Karpas-422 (cell line): ENCODE results near the gene COQ8A. TPM values are rescaled to one million over a fixed set of nuclear protein-coding genes. Genes with fewer than 3 reads are reported as not detected.

Experiments used
- DNase-seq: peaks from one replicate; pipeline ENCODE4 v3.0.0-alpha.2; 2015
- H2AFZ ChIP-seq: fragments of 200-600 bp; sonication (generic); 2 replicates; pipeline ENCODE4 v1.6.1; 2014; ENCODE audit warnings: antibody characterized with exemption, low read length, mixed read lengths
- H3K27ac ChIP-seq: fragments of 200-600 bp; sonication (generic); 2 replicates; pipeline ENCODE4 v1.5.1; 2014; ENCODE audit warnings: mild to moderate bottlenecking, low read length, moderate library complexity
- H3K27me3 ChIP-seq: fragments of 200-600 bp; sonication (generic); 2 replicates; pipeline ENCODE4 v1.6.1; 2014; ENCODE audit warnings: low read length, mixed read lengths
- H3K36me3 ChIP-seq: fragments of 200-600 bp; sonication (generic); 2 replicates; pipeline ENCODE4 v1.6.1; 2014; ENCODE audit warnings: low read length, mixed read lengths; ENCODE audit not compliant: insufficient read depth
- H3K4me1 ChIP-seq: fragments of 200-600 bp; sonication (generic); 2 replicates; pipeline ENCODE4 v1.6.1; 2014; ENCODE audit warnings: mild to moderate bottlenecking, low read length, mixed read lengths
- H3K4me2 ChIP-seq: fragments of 200-600 bp; sonication (generic); 2 replicates; pipeline ENCODE4 v1.6.1; 2014; ENCODE audit warnings: low read length, low read depth, mild to moderate bottlenecking; ENCODE audit not compliant: poor library complexity, severe bottlenecking
- H3K4me3 ChIP-seq: fragments of 200-600 bp; sonication (generic); 2 replicates; pipeline ENCODE4 v1.5.1; 2014; ENCODE audit warnings: mild to moderate bottlenecking, antibody characterized with exemption, low read length, mixed read lengths
- H3K79me2 ChIP-seq: fragments of 200-600 bp; sonication (generic); 2 replicates; pipeline ENCODE4 v1.6.1; 2014; ENCODE audit warnings: mild to moderate bottlenecking, low read length, mixed read lengths
- H3K9ac ChIP-seq: fragments of 200-600 bp; sonication (generic); 2 replicates; pipeline ENCODE4 v1.6.0; 2014; ENCODE audit warnings: low read length
- H3K9me2 ChIP-seq: fragments of 200-600 bp; sonication (generic), shearing (Covaris generic); replicated peaks from 2 replicates; pipeline ENCODE4 v1.6.0; 2014; ENCODE audit warnings: mild to moderate bottlenecking, low read length, moderate library complexity; ENCODE audit not compliant: insufficient read depth
- H3K9me3 ChIP-seq: fragments of 300-700, 200-600 bp; sonication (generic); 2 replicates; pipeline ENCODE4 v1.6.1; 2014; ENCODE audit warnings: low read length, mixed read lengths
- H4K20me1 ChIP-seq: fragments of 200-600 bp; sonication (generic); 2 replicates; pipeline ENCODE4 v1.6.1; 2014; ENCODE audit warnings: mild to moderate bottlenecking, antibody characterized with exemption, low read length, low read depth; ENCODE audit not compliant: insufficient read depth
- total RNA-seq: library from RNA; depleted of rRNA; stranded (reverse); fragments of >200 nt; shearing (Covaris generic); gene quantifications from 2 replicates; pipeline ENCODE4 v1.2.3, GENCODE V29; 2014; ENCODE audit warnings: low replicate concordance

The COQ8A gene
- total RNA-seq, 1 experiment from 2014 or later, result 12.7 TPM

- DNase-seq, result no peak
- no peaks in the 10 kb centered on the region; the same call in 1 of the 2 replicates for H3K4me1 ChIP-seq
- H4K20me1 ChIP-seq, result no peaks in the 10 kb centered on the region
- no peak overlapping the region for H2AFZ ChIP-seq
- H3K27me3 ChIP-seq, result no peaks in the 10 kb centered on the region
- H3K79me2 ChIP-seq, result no peaks in the 10 kb centered on the region
- H3K36me3 ChIP-seq, result no peaks in the 10 kb centered on the region
- no peaks in the 10 kb centered on the region for H3K9me2 ChIP-seq
- H3K27ac ChIP-seq, result no peak overlapping the region
- H3K9me3 ChIP-seq, result no peaks in the 10 kb centered on the region
- no peak overlapping the region for H3K9ac ChIP-seq
- no peak overlapping the region for H3K4me2 ChIP-seq
- H3K4me3 ChIP-seq, result no peak overlapping the region
Observed at GRCh38 chr1:226973898-226974543, 33.9 kb downstream of the COQ8A start.

GRCh38 chr1:226974544-226975258 lies 34.6 kb downstream of the COQ8A start:
- no peak overlapping the region for H2AFZ ChIP-seq

GRCh38 chr1:226975259-226976250 lies 35.5 kb downstream of the COQ8A start:
- no peak overlapping the region for H2AFZ ChIP-seq
- no peak overlapping the region for H3K9ac ChIP-seq
- no peaks in the 10 kb centered on the region for H3K9me2 ChIP-seq
- DNase-seq, result no peak
- no peaks in the 10 kb centered on the region for H3K36me3 ChIP-seq
- no peak overlapping the region for H3K27ac ChIP-seq
- no peaks in the 10 kb centered on the region for H4K20me1 ChIP-seq
- no peaks in the 10 kb centered on the region; the same call in 1 of the 2 replicates for H3K4me1 ChIP-seq
- no peaks in the 10 kb centered on the region for H3K9me3 ChIP-seq
- no peaks in the 10 kb centered on the region for H3K79me2 ChIP-seq
- no peaks in the 10 kb centered on the region for H3K27me3 ChIP-seq
- H3K4me3 ChIP-seq, result no peak overlapping the region
- no peak overlapping the region for H3K4me2 ChIP-seq

More at GRCh38 chr1:226974544-226975258, 34.6 kb downstream of the COQ8A start:
- DNase-seq, result no peak
- no peak overlapping the region for H3K4me3 ChIP-seq
- no peaks in the 10 kb centered on the region for H3K79me2 ChIP-seq
- no peaks in the 10 kb centered on the region for H3K36me3 ChIP-seq
- no peak overlapping the region for H3K9ac ChIP-seq
- H3K9me2 ChIP-seq, result no peaks in the 10 kb centered on the region
- no peak overlapping the region for H3K4me2 ChIP-seq
- H3K4me1 ChIP-seq, result no peaks in the 10 kb centered on the region; the same call in 1 of the 2 replicates
- no peaks in the 10 kb centered on the region for H4K20me1 ChIP-seq
- H3K27ac ChIP-seq, result no peak overlapping the region
- H3K9me3 ChIP-seq, result no peaks in the 10 kb centered on the region
- no peaks in the 10 kb centered on the region for H3K27me3 ChIP-seq

- Histone ChIP-seq H3K4me1 (no peaks in the 10 kb centered on the region; the same call in 1 of the 2 replicates), H4K20me1 (no peaks in the 10 kb centered on the region), H3K27ac (no peak overlapping the region), H3K9me3 (no peaks in the 10 kb centered on the region), H3K36me3 (no peaks in the 10 kb centered on the region), H3K4me3 (no peak overlapping the region), H3K4me2 (no peak overlapping the region), H2AFZ (no peak overlapping the region), H3K27me3 (no peaks in the 10 kb centered on the region), H3K79me2 (no peaks in the 10 kb centered on the region), H3K9me2 (no peaks in the 10 kb centered on the region), H3K9ac (no peak overlapping the region)
- DNase-seq, result no peak
Observed at GRCh38 chr1:226976276-226976977, 36.3 kb downstream of the COQ8A start.

GRCh38 chr1:226976978-226977642 lies 37.0 kb downstream of the COQ8A start:
- no peak for DNase-seq
- no peaks in the 10 kb centered on the region for H3K9me2 ChIP-seq
- no peak overlapping the region for H3K27ac ChIP-seq
- no peaks in the 10 kb centered on the region for H4K20me1 ChIP-seq
- H3K36me3 ChIP-seq, result no peaks in the 10 kb centered on the region
- no peaks in the 10 kb centered on the region for H3K9me3 ChIP-seq
- no peak overlapping the region for H3K9ac ChIP-seq
- no peak overlapping the region for H2AFZ ChIP-seq
- H3K4me3 ChIP-seq, result no peak overlapping the region
- no peak overlapping the region for H3K4me2 ChIP-seq
- H3K27me3 ChIP-seq, result no peaks in the 10 kb centered on the region
- no peaks in the 10 kb centered on the region for H3K4me1 ChIP-seq
- no peaks in the 10 kb centered on the region for H3K79me2 ChIP-seq

- H3K27me3 ChIP-seq, result no peaks in the 10 kb centered on the region
- H3K9me2 ChIP-seq, result no peaks in the 10 kb centered on the region
- H4K20me1 ChIP-seq, result no peaks in the 10 kb centered on the region
- no peaks in the 10 kb centered on the region for H3K36me3 ChIP-seq
- no peaks in the 10 kb centered on the region for H3K4me1 ChIP-seq
- no peaks in the 10 kb centered on the region for H3K9me3 ChIP-seq
- no peaks in the 10 kb centered on the region for H3K79me2 ChIP-seq
- no peak overlapping the region for H3K27ac ChIP-seq
- H3K9ac ChIP-seq, result no peak overlapping the region
- no peak overlapping the region for H3K4me2 ChIP-seq
- no peak for DNase-seq
- H2AFZ ChIP-seq, result no peak overlapping the region
- no peak overlapping the region for H3K4me3 ChIP-seq
Observed at GRCh38 chr1:226977643-226978431, 37.7 kb downstream of the COQ8A start.
